Neural progenitor cell (in vitro differentiated cells): ENCODE results near the gene PTPRCAP. TPM values are rescaled to one million over a fixed set of nuclear protein-coding genes. Genes with fewer than 3 reads are reported as not detected.
"Not testable (repeated sequence)": the region's sequence is repeated elsewhere in the genome, so short reads cannot be mapped to it uniquely, and the experiment has no call there.

Source experiments
- DNase-seq: peaks from one replicate; pipeline ENCODE4 v3.0.0-alpha.2; 2016; ENCODE audit warnings: low spot score
- H2AFZ ChIP-seq: fragments of 200-600 bp; sonication (generic); replicated peaks from 2 replicates; pipeline ENCODE4 v1.6.1; 2016; ENCODE audit warnings: antibody characterized with exemption
- H3F3A ChIP-seq: fragments of 200-600 bp; sonication (generic); 2 replicates; pipeline ENCODE4 v1.6.1; 2016; ENCODE audit warnings: antibody characterized with exemption, low read depth
- H3K27ac ChIP-seq: fragments of 200-600 bp; sonication (generic); 2 replicates; pipeline ENCODE4 v1.5.1; 2016; ENCODE audit warnings: mild to moderate bottlenecking
- H3K27me3 ChIP-seq: fragments of 200-600 bp; sonication (generic); 2 replicates; pipeline ENCODE4 v1.6.1; 2016; ENCODE audit warnings: mild to moderate bottlenecking, moderate library complexity
- H3K36me3 ChIP-seq: fragments of 200-600 bp; sonication (generic); 2 replicates; pipeline ENCODE4 v1.5.1; 2016
- H3K4me1 ChIP-seq: fragments of 200-600 bp; sonication (generic); 2 replicates; pipeline ENCODE4 v1.6.1; 2016; ENCODE audit warnings: mixed run types
- H3K4me2 ChIP-seq: fragments of 200-600 bp; sonication (generic); 2 replicates; pipeline ENCODE4 v1.6.1; 2016
- H3K4me3 ChIP-seq: fragments of 200-600 bp; sonication (generic); 2 replicates; pipeline ENCODE4 v1.5.1; 2016
- H3K79me2 ChIP-seq: fragments of 200-600 bp; sonication (generic); 2 replicates; pipeline ENCODE4 v1.6.1; 2016; ENCODE audit warnings: low read depth
- H3K9ac ChIP-seq: fragments of 200-600 bp; sonication (generic); 2 replicates; pipeline ENCODE4 v1.6.1; 2016
- H3K9me3 ChIP-seq: fragments of 200-600 bp; sonication (generic); 2 replicates; pipeline ENCODE4 v1.5.1; 2016; ENCODE audit warnings: low read depth
- H4K20me1 ChIP-seq: fragments of 200-600 bp; sonication (generic); 2 replicates; pipeline ENCODE4 v1.6.1; 2016; ENCODE audit warnings: low read depth
- H3K27ac Mint-ChIP-seq: 3 replicates; pipeline ENCODE4 v1.8.0; 2021; ENCODE audit warnings: mixed read lengths
- H3K27me3 Mint-ChIP-seq: 2 replicates; pipeline ENCODE4 v1.8.0; 2022; ENCODE audit warnings: low read depth, mild to moderate bottlenecking, inconsistent platforms, moderate library complexity, mixed read lengths; ENCODE audit not compliant: insufficient read depth
- H3K36me3 Mint-ChIP-seq: 3 replicates; pipeline ENCODE4 v1.8.0; 2021; ENCODE audit warnings: mixed read lengths
- H3K4me1 Mint-ChIP-seq: 3 replicates; pipeline ENCODE4 v1.8.0; 2021; ENCODE audit warnings: mixed read lengths
- H3K4me3 Mint-ChIP-seq: 3 replicates; pipeline ENCODE4 v1.8.0; 2021; ENCODE audit warnings: mild to moderate bottlenecking, moderate library complexity, mixed read lengths
- H3K9me3 Mint-ChIP-seq: 3 replicates; pipeline ENCODE4 v1.8.0; 2020; ENCODE audit warnings: mixed read lengths
- CTCF ChIP-seq: fragments of 200-600 bp; sonication (generic); IDR thresholded peaks from 2 replicates; pipeline ENCODE4 v1.5.1; 2017; ENCODE audit warnings: antibody characterized with exemption, mild to moderate bottlenecking
- EZH2 ChIP-seq: fragments of 200-600 bp; sonication (generic); IDR thresholded peaks from 2 replicates; pipeline ENCODE4 v1.6.1; 2017; ENCODE audit warnings: antibody characterized with exemption, mild to moderate bottlenecking, moderate library complexity
- EZH2phosphoT487 ChIP-seq: fragments of 200-600 bp; sonication (generic); IDR thresholded peaks from 2 replicates; pipeline ENCODE4 v1.6.1; 2017; ENCODE audit warnings: antibody characterized with exemption
- total RNA-seq: library from RNA; depleted of rRNA; stranded (reverse); fragments of >200 nt; gene quantifications from 2 replicates; pipeline ENCODE4 v1.2.3, GENCODE V29; 2015; ENCODE audit warnings: low replicate concordance

Gene PTPRCAP
- total RNA-seq, 1 donor from 2014 or later: not detected

GRCh38 chr11:67466367-67466766 lies 28.9 kb upstream of the PTPRCAP start:
- no peak overlapping the region for H3K9ac ChIP-seq
- no peaks in the 10 kb centered on the region for H3K9me3 ChIP-seq
- no peaks in the 10 kb centered on the region for H3K36me3 ChIP-seq
- TF ChIP-seq CTCF: no peak
- no peak for TF ChIP-seq EZH2
- no peak for TF ChIP-seq EZH2phosphoT487
- H3K4me3 ChIP-seq: no peak overlapping the region
- H2AFZ ChIP-seq: no peak overlapping the region
- no peaks in the 10 kb centered on the region for H3K9me3 Mint-ChIP-seq
- H3K4me2 ChIP-seq: no peak overlapping the region
- H3F3A ChIP-seq: no peaks in the 10 kb centered on the region
- H3K27ac Mint-ChIP-seq: no peak overlapping the region
- peaks cover 6% of the 10 kb centered on the region for H3K27me3 Mint-ChIP-seq
- H3K4me1 Mint-ChIP-seq: peaks cover 16% of the 10 kb centered on the region
- no peaks in the 10 kb centered on the region for H4K20me1 ChIP-seq
- no peaks in the 10 kb centered on the region for H3K27me3 ChIP-seq
- no peak overlapping the region for H3K27ac ChIP-seq
- H3K79me2 ChIP-seq: peaks cover 8% of the 10 kb centered on the region
- peaks cover 6% of the 10 kb centered on the region for H3K4me1 ChIP-seq
- no peaks in the 10 kb centered on the region for H3K36me3 Mint-ChIP-seq
- H3K4me3 Mint-ChIP-seq: no peak overlapping the region
- no peak for DNase-seq

GRCh38 chr11:67465530-67465929 lies 28.0 kb upstream of the PTPRCAP start:
- not testable (repeated sequence) for H3K27me3 ChIP-seq, H3K9me3 ChIP-seq, H3K36me3 Mint-ChIP-seq, DNase-seq, H3K27ac ChIP-seq, H3K27ac Mint-ChIP-seq, H4K20me1 ChIP-seq, H3F3A ChIP-seq, H3K27me3 Mint-ChIP-seq, H3K79me2 ChIP-seq, H3K9me3 Mint-ChIP-seq, H3K9ac ChIP-seq, H3K4me1 ChIP-seq, H3K36me3 ChIP-seq, H2AFZ ChIP-seq
- H3K4me3 ChIP-seq: peak overlapping the region; percentile 64
- H3K4me1 Mint-ChIP-seq: peaks cover 16% of the 10 kb centered on the region
- peak overlapping the region; percentile 82 for H3K4me2 ChIP-seq
- H3K4me3 Mint-ChIP-seq: peak overlapping the region; percentile 84

GRCh38 chr11:67465189-67465510 lies 27.7 kb upstream of the PTPRCAP start:
- Histone ChIP-seq H3K27ac (no peak overlapping the region), H3K79me2 (peaks cover 8% of the 10 kb centered on the region), H3F3A (no peaks in the 10 kb centered on the region), H3K4me2 (peak overlapping the region; percentile 82), H3K9ac (peak overlapping the region; percentile 49), H3K4me3 (peak overlapping the region; percentile 64), H3K27me3 (no peaks in the 10 kb centered on the region), H3K36me3 (no peaks in the 10 kb centered on the region), H2AFZ (no peak overlapping the region), H3K9me3 (no peaks in the 10 kb centered on the region), H3K4me1 (peaks cover 6% of the 10 kb centered on the region), H4K20me1 (no peaks in the 10 kb centered on the region)
- Mint-ChIP-seq H3K4me3 (peak overlapping the region; percentile 84), H3K36me3 (no peaks in the 10 kb centered on the region), H3K27me3 (peaks cover 3% of the 10 kb centered on the region), H3K4me1 (peaks cover 16% of the 10 kb centered on the region), H3K9me3 (no peaks in the 10 kb centered on the region), H3K27ac (no peak overlapping the region)
- no peak for TF ChIP-seq CTCF
- TF ChIP-seq EZH2: no peak
- TF ChIP-seq EZH2phosphoT487: no peak
- no peak for DNase-seq

GRCh38 chr11:67464411-67465188 lies 27.1 kb upstream of the PTPRCAP start:
- Mint-ChIP-seq H3K9me3 (no peaks in the 10 kb centered on the region), H3K27ac (peak overlapping the region; percentile 88), H3K4me1 (peaks cover 16% of the 10 kb centered on the region), H3K36me3 (no peaks in the 10 kb centered on the region), H3K27me3 (peaks cover 3% of the 10 kb centered on the region), H3K4me3 (peak overlapping the region; percentile 84)
- no peak for TF ChIP-seq EZH2phosphoT487
- TF ChIP-seq EZH2: no peak
- TF ChIP-seq CTCF: no peak
- Histone ChIP-seq H3K9me3 (no peaks in the 10 kb centered on the region), H2AFZ (no peak overlapping the region), H3F3A (no peaks in the 10 kb centered on the region), H3K4me2 (peak overlapping the region; percentile 82), H3K4me1 (peaks cover 6% of the 10 kb centered on the region), H3K36me3 (no peaks in the 10 kb centered on the region), H3K27ac (no peak overlapping the region), H3K9ac (peak overlapping the region; percentile 49), H3K79me2 (peaks cover 8% of the 10 kb centered on the region), H3K27me3 (no peaks in the 10 kb centered on the region), H3K4me3 (peak overlapping the region; percentile 64), H4K20me1 (no peaks in the 10 kb centered on the region)
- DNase-seq: peak; percentile 90
